ENCODE results near the gene PRKAG3.

The PRKAG3 gene

DNA sequence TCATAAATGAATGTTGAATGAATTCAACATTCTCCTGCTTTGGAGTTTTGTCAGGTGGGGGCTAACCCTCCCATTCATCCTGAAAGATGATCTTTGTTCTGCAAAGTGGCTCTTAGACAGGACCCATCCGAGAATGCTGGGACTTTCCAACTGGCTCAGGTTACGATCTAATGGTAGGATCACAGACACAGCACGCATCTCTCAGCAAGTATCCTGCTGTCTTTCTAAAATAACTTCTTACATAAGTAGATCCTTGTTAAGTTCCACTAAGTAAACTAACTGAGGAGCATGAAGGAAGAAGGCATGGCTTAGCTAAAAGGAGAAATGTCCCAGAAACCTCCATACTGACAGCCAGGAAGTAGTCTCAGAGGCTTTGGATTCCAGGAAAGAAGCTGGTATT lies 26.0 kb downstream of the PRKAG3 start:
- Histone ChIP-seq H3K4me1 (peaks cover 7% of the 10 kb centered on the region), H3K36me3 (no peaks in the 10 kb centered on the region), H3K27me3 (no peaks in the 10 kb centered on the region), H3K9me3 (no peaks in the 10 kb centered on the region), H3K4me3 (ENCODE audit: low read depth, low read length) (no peak overlapping the region)
- no peak for DNase-seq
- TF ChIP-seq, protein P1, sequence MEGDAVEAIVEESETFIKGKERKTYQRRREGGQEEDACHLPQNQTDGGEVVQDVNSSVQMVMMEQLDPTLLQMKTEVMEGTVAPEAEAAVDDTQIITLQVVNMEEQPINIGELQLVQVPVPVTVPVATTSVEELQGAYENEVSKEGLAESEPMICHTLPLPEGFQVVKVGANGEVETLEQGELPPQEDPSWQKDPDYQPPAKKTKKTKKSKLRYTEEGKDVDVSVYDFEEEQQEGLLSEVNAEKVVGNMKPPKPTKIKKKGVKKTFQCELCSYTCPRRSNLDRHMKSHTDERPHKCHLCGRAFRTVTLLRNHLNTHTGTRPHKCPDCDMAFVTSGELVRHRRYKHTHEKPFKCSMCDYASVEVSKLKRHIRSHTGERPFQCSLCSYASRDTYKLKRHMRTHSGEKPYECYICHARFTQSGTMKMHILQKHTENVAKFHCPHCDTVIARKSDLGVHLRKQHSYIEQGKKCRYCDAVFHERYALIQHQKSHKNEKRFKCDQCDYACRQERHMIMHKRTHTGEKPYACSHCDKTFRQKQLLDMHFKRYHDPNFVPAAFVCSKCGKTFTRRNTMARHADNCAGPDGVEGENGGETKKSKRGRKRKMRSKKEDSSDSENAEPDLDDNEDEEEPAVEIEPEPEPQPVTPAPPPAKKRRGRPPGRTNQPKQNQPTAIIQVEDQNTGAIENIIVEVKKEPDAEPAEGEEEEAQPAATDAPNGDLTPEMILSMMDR (IDR thresholded peaks at IDR 0.05; ENCODE audit: low read depth, low read length) = no peak

DNA sequence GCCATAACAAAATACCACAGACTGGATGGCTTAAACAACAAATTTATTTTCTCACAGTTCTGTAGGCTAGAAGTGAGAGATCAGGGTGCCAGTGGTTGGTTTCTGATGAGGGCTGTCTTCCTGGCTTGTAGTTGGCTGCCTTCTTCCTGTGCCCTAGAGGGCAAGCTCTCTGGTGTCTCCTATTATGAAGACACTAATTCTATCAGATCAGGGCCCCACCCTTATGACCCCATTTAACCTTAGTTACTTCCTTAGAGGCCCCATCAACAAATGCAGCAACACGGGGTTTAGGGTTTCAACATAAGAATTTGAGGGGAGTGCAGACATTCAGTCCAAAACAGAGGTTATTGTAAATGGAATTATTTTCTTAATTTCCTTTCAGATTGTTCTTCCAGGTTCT lies 26.8 kb downstream of the PRKAG3 start:
- Histone ChIP-seq H3K36me3 (no peaks in the 10 kb centered on the region), H3K9me3 (no peaks in the 10 kb centered on the region), H3K4me3 (ENCODE audit: low read depth, low read length) (no peak overlapping the region), H3K4me1 (peaks cover 9% of the 10 kb centered on the region), H3K27me3 (no peaks in the 10 kb centered on the region)
- DNase-seq = no peak
- TF ChIP-seq, protein P1 (IDR thresholded peaks at IDR 0.05; ENCODE audit: low read depth, low read length) = no peak

DNA sequence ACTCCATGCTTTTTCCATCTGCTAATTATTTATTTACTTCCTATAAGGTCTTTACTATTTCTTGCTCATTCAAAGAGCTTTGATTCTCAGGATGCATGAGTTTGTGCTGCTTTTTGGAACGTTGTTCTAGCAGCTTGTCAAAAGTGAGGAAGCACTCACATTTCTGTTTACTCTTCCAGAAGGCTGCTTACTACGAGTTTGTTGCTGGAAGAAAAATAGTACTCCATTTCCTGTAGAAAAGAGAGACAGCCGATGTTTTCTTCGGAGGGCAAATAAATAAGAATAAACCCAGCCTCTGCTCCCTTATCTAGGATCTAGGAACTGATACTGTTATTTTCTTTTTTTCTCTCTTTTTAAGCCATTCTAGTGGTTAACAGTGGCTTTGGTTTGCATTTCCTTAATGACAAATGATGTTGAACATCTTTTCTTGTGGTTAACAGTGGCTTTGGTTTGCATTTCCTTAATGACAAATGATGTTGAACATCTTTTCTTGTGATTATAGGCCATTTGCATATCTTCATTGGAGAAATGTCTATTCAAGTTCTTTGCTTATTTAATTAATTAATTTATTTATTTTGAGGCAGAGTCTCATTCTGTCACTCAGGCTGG lies 29.1 kb downstream of the PRKAG3 start:
- H3K27me3 ChIP-seq = no peaks in the 10 kb centered on the region

DNA sequence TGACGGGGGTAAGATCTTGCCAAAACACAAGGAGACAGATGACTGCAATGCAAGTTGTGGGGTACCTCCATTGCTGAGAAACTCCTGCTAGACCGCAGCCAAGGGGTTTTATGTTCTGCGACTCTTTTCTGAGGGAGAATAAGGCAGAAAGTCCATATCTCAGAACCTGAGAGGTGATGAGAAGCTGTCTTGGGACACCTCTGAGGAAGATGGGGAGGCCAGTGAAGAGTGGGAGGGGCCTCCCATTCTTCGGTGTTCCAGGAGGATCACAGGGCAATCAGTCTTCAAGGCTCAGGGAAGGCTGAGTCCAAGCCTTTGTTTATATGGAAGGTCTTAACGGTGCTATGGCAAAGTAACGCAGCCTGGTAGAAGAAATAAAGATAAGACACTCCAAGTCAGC lies 31.6 kb downstream of the PRKAG3 start:
- no peaks in the 10 kb centered on the region for H3K36me3 ChIP-seq
- no peaks in the 10 kb centered on the region for H3K9me3 ChIP-seq
- H3K27me3 ChIP-seq = no peaks in the 10 kb centered on the region
- no peak for DNase-seq
- peaks cover 10% of the 10 kb centered on the region for H3K4me1 ChIP-seq
- TF ChIP-seq, protein P1 (IDR thresholded peaks at IDR 0.05; ENCODE audit: low read depth, low read length) = no peak
- no peak overlapping the region for H3K4me3 ChIP-seq (ENCODE audit: low read depth, low read length)

More for the DNA sequence above, 29.1 kb downstream of the PRKAG3 start:
- Histone ChIP-seq H3K9me3 (no peaks in the 10 kb centered on the region), H3K36me3 (no peaks in the 10 kb centered on the region), H3K4me3 (ENCODE audit: low read depth, low read length) (no peak overlapping the region), H3K4me1 (peaks cover 10% of the 10 kb centered on the region)
- DNase-seq = no peak
- TF ChIP-seq, protein P1 (IDR thresholded peaks at IDR 0.05; ENCODE audit: low read depth, low read length) = no peak

DNA sequence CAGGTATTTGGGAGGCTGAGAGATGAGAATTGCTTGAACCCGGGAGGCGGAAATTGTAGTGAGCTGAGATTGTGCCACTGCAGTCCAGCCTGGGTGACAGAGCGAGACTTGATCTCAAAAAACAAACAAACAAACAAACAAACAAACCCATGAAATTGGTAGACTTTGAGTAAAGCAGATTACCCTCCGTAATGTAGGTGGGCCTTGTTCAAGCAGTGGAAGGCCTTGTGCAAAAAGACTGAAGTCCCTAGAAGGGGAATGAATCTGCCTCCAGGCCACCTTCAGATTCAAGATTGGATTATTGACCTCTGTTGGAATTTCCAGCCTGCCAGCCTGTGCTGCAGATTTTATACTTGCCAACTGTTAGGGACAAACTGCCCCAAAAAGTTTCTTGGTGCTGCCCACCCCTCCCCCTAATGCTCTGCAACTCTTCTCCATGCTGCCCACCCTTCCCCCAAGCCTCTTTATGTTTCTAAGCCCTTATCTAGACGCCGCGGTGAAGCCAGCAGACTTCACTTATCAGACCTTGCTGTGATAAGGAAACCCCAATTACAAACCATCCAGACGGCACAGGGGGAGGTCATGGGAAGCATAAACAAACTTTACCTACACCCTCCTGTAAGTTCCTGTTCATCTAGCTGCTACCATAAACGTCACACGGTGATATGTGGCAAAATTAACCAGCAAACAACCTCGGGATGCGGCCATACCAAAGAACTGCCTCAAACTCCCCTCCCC lies 32.7 kb downstream of the PRKAG3 start:
- peaks cover 10% of the 10 kb centered on the region for H3K4me1 ChIP-seq
- H3K9me3 ChIP-seq = no peaks in the 10 kb centered on the region
- H3K4me3 ChIP-seq (ENCODE audit: low read depth, low read length) = peak overlapping the region; percentile 14; the same call in 1 of the 2 replicates
- peak; percentile 36 for DNase-seq
- TF ChIP-seq, protein P1 (IDR thresholded peaks at IDR 0.05; ENCODE audit: low read depth, low read length) = no peak
- H3K36me3 ChIP-seq = no peaks in the 10 kb centered on the region
- H3K27me3 ChIP-seq = no peaks in the 10 kb centered on the region

DNA sequence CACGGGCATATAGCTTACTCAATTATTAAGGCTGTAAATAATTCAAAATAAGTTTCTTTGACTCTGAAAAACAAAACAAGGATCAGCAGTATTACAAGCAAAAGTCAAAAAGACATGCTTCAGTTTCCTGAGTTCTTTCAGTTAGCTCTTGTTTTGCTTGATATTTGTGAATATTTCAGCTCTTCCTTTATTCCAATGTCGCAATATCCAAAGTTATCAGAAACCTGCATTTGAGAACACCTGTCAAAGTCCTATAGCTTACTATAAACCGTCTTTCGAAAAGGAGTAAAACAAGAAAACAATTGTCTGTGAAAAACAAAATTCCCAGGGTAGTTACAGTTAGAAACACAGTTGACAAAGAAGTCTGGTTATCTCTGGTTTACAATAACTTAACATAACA lies 34.9 kb downstream of the PRKAG3 start:
- DNase-seq = no peak
- Histone ChIP-seq H3K36me3 (no peaks in the 10 kb centered on the region), H3K9me3 (no peaks in the 10 kb centered on the region), H3K27me3 (no peaks in the 10 kb centered on the region), H3K4me3 (ENCODE audit: low read depth, low read length) (no peak overlapping the region), H3K4me1 (peaks cover 3% of the 10 kb centered on the region)
- TF ChIP-seq, protein P1 (IDR thresholded peaks at IDR 0.05; ENCODE audit: low read depth, low read length) = no peak
